ENCODE results near the gene KEAP1.
"Not testable (repeated sequence)": the region's sequence is repeated elsewhere in the genome, so short reads cannot be mapped to it uniquely, and the experiment has no call there.

Gene KEAP1

GRCh38 chr19:10503002-10503789 lies at the start of gene KEAP1:
Gene KEAP1, minus strand, starts transcription at chr19:10503356. Its CDS starts 3,323 bp downstream, at chr19:10500033.
- peak in 1 of 3 donors; percentile 50 for DNase-seq

GRCh38 chr19:10552510-10553053 lies 49.4 kb upstream of the KEAP1 start:
- peak; percentile 17 to 30 (median 22) for DNase-seq

DNA sequence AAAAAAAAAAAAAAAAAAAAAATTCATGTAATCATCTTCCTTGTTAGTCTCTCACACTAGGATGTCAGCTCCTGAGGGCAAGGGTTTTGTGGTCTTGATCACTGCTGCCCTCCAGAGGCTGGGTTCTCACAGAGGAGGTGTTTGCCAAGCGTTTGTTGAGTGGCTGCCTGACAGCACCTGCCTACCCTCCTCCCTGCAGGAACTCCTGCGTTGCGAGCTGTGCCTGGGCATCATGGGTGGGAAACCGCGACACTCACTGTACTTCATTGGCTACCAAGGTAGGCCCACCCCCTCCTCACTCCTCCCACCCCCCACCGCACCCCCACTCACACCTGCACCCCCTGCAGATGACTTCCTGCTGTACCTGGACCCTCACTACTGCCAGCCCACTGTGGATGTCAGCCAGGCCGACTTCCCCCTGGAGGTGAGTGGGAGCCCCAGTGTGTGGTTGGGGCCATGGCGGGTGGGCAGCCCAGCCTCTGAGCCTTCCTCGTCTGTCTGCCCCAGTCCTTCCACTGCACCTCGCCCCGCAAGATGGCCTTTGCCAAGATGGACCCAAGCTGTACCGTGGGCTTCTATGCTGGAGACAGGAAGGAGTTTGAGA lies 48.6 kb upstream of the KEAP1 start:
- DNase-seq, result peak; percentile 45 to 58 (median 54)

- DNase-seq, result not testable (repeated sequence)
These were observed 47.9 kb upstream of the KEAP1 start for GRCh38 chr19:10551006-10551405.

DNA sequence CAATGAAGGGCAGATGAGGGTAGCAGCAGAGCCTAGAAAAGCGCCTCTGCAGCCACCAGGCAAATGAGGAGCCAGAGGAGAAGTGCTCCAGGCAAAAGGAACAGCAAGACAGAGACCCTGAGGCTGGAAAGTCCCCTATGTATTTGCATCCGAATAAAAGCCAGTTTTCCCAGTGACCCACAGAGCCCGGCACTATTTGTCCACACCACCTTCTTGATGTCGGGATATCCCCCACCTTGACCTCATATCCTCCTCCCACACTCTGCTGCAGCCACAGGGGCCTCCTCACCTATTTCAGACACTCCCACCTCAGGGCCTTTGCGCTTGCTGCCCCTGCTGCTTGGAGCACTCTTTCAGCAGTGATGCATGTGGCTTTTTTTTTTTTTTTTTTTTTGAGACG lies 47.2 kb upstream of the KEAP1 start:
- no peak for DNase-seq

- no peak for DNase-seq
These were observed 46.6 kb upstream of the KEAP1 start for GRCh38 chr19:10549733-10550132.

DNA sequence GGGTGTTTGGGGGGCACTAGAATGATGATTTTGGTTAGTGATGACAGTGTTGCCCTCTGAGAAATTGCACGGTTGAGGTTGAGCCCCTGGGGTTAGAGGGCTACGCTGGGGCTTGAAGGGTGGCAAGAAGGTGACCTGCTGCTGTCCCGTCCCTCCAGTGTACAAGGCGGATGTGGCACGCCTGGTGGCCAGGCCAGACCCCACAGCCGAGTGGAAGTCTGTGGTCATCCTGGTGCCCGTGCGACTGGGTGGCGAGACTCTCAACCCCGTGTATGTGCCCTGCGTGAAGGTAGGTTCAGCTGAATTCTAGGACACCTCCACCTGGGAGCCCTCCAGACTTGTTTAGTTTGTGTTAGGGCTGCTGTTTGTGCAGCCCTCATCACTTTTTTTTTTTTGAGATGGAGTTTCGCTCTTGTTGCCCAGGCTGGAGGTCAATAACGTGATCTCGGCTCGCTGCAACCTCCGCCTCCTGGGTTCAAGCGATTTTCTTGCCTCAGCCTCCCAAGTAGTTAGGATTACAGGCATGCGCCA lies 45.7 kb upstream of the KEAP1 start:
- no peak for DNase-seq

GRCh38 chr19:10546817-10547216 lies 43.7 kb upstream of the KEAP1 start:
- no peak for DNase-seq

GRCh38 chr19:10544753-10545251 lies 41.6 kb upstream of the KEAP1 start:
- DNase-seq, result peak in 1 of 3 donors; percentile 15

DNA sequence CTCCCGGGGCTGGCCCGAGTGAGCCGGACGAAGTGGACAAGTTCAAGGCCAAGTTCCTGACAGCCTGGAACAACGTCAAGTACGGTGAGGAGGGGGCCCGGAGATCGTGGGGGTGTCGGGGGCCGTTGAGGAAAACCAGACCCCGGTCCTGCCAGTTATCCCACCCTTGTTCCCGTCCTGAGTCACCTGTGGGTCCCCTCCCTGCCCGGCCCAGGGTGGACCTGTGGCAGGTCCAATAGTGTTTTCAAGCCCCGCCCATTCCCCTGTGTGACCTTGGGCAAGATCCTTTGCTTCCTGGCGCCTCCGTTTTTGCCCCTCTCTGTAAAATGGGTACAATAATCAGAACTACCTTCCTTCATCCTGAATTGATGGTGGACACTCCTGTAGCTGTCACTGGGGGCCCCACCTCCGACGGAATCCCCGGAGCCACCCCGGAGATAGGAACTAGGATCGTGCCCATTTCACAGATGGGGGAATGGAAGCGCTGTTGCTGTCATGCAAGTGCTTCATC lies 41.1 kb upstream of the KEAP1 start:
- DNase-seq, result peak; percentile 26 to 54 (median 32)

GRCh38 chr19:10543420-10544241 lies 40.5 kb upstream of the KEAP1 start, which contains the start of gene ATG4D:
Gene ATG4D, plus strand, starts transcription at chr19:10543904. Its CDS starts 187 bp downstream, at chr19:10544091.
- DNase-seq, result peak; percentile 73 to 93 (median 89)

DNA sequence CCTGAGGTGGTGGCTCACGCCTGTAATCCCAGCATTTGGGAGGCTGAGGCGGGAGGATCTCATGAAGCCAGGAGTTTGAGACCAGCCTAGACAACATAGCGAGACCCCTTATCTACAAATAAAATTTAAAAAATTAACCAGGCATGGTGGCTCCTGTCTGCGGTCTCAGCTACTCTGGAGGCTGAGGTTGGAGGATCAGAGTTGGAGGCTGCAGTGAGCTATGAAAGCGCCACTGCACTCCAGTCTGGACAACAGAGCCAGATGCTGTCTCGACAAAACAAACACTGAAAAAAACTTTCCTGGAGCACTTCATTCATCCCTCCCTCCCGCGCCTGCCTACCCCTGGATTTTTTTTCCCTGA lies 39.9 kb upstream of the KEAP1 start:
- no peak for DNase-seq

- DNase-seq, result peak in 2 of 3 donors; percentile 19 to 43
These were observed 35.9 kb upstream of the KEAP1 start for GRCh38 chr19:10539016-10539415.

DNA sequence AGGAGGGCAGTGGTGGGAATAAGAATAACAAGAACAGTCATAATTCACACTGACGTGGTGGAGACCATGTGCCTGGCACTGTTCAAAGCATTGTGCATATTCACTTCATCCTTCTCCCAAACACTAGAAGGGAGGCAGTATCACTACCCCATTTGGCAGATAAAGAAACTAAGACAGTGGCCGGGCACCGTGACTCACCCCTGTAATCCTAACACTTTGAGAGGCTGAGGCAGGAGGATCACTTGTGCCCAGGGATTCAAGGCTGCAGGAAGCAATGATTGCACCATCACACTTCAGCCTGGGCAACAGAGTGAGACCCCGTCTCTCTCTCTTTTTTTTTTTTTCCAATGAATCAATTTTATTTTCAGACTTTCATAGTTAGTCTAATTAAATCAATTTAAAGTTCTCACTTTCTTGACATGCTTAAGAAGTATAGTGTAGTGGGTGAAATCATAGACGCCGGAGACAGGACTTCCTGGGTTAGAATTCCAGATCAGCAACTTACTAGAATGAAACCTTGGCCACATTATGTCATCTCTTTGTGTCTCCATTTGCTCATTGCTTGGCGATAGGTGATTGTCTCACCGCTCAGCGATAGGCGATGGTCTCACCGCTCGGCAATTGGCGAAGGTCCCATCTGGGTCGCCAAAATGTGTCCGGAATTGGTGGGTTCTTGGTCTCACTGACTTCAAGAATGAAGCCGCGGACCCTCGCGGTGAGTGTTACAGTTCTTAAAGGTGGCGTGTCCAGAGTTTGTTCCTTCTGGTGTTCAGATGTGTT lies 35.2 kb upstream of the KEAP1 start:
- peak; percentile 46 to 66 (median 50) for DNase-seq

- no peak for DNase-seq
These were observed 34.5 kb upstream of the KEAP1 start for GRCh38 chr19:10537668-10538067.

- DNase-seq, result no peak
These were observed 32.5 kb upstream of the KEAP1 start for GRCh38 chr19:10535613-10536012.

DNA sequence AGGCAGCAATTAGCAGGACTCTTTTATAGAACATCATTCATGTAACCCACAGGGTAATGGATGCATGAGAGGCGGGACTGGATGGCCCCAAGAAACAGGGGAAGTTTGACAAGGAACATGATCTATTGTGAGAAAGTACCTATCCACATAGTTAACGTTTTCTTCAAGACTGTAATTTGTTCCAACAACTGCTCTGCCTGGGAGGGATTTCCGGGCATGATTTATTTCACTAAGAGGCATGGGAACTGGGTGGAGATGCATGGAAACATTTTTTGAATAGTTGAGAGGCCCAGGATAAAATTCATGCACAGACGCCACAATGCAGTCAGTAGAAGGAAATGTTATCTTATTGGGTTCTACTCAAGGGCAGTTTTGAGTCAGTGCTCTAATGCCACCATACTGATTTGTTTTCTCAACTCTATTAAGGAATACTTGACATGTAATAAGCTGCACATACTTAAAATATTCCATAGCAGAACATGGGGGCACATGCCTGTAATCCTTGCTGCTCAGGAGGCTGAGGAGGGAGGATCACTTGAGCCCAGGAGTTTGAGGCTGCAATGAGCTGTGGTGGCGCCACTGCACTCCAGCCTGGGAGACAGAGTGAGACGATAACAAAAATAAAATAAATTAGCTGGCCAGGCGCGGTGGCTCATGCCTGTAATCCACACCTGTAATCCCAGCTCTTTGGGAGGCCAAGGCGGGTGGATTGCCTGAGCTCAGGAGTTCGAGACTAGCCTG lies 30.7 kb upstream of the KEAP1 start:
- peak in 2 of 3 donors; percentile 21 to 23 for DNase-seq

DNA sequence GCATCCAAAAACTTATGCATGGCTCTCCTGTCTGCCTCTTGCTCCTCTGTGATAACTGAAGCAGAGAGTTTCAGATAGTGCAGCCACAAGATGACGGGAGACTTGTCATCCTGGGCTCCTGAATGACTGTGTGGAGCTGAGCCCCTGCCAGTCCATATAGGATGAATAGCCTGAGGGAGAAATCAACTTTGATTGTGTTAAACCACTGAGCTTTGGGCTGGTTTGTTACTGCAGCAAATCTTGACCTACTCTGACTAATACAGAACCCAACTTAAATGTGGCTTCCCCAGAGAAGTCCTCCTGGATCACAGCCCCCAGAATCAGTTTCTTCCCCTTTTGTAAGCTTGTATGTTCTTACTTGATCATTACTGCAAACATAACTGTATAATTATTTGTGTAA lies 29.3 kb upstream of the KEAP1 start:
- DNase-seq, result no peak

DNA sequence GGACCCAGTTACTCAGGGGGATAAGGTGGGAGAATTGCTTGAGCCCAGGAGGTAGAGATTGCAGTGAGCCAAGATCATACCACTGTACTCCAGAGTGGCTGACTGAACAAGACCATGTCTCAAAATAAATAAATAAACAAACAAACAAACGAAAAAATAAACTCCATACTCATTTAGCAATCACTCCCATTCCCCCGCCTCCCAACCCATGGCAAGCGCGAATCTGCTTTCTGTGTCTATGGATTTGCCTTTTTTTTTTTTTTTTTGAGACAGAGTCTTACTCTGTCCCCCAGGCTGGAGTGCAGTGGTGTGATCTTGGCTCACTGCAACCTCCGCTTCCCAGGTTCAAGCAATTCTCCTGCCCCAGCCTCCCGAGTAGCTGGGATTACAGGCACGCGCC lies 23.7 kb upstream of the KEAP1 start:
- not testable (repeated sequence) for DNase-seq

GRCh38 chr19:10525636-10526035 lies 22.5 kb upstream of the KEAP1 start:
- DNase-seq, result no peak

- peak in 1 of 3 donors; percentile 27 for DNase-seq
These were observed 20.0 kb upstream of the KEAP1 start for GRCh38 chr19:10523135-10523636.

Measured in suppressor macrophage treated with lipopolysaccharide for 1 hour (primary cell).